Measurements from ENCODE around the gene PRADC1.

PRADC1 gene

GRCh38 chr2:73235315-73236028, 2.4 kb upstream of the PRADC1 start:
- no peak for DNase-seq (ENCODE audit: low spot score)

GRCh38 chr2:73233932-73234832, 1.1 kb upstream of the PRADC1 start, which contains the start of gene CCT7:
TSS of gene CCT7 (plus strand) at chr2:73234308. CDS start at chr2:73234379, 71 bp downstream.
- DNase-seq (ENCODE audit: low spot score), result peak; percentile 89

GRCh38 chr2:73232403-73233153, 461 bp downstream of the PRADC1 start:
- no peak for DNase-seq (ENCODE audit: low spot score)

- DNase-seq (ENCODE audit: low spot score), result no peak
These were observed 4.4 kb downstream of the PRADC1 start for GRCh38 chr2:73228631-73229030.

- no peak for DNase-seq (ENCODE audit: low spot score)
These were observed 6.0 kb downstream of the PRADC1 start for GRCh38 chr2:73227086-73227485.

- no peak for DNase-seq (ENCODE audit: low spot score)
These were observed 7.3 kb downstream of the PRADC1 start for GRCh38 chr2:73225513-73226360.

- no peak for DNase-seq (ENCODE audit: low spot score)
These were observed 9.2 kb downstream of the PRADC1 start for GRCh38 chr2:73223821-73224220.

GRCh38 chr2:73218298-73218697, 14.7 kb downstream of the PRADC1 start:
- DNase-seq (ENCODE audit: low spot score), result no peak

- DNase-seq (ENCODE audit: low spot score), result no peak
These were observed 15.2 kb downstream of the PRADC1 start for GRCh38 chr2:73217826-73218225.

- DNase-seq (ENCODE audit: low spot score), result no peak
These were observed 15.9 kb downstream of the PRADC1 start for GRCh38 chr2:73217160-73217559.

GRCh38 chr2:73215254-73215653, 17.8 kb downstream of the PRADC1 start:
- DNase-seq (ENCODE audit: low spot score), result no peak

GRCh38 chr2:73214120-73215035, 18.7 kb downstream of the PRADC1 start, which contains the start of gene SMYD5:
TSS of gene SMYD5 (plus strand) at chr2:73214245. CDS start at chr2:73214267, 22 bp downstream.
- DNase-seq (ENCODE audit: low spot score), result peak; percentile 89

GRCh38 chr2:73212448-73213176, 20.4 kb downstream of the PRADC1 start:
- peak; percentile 69 for DNase-seq (ENCODE audit: low spot score)

- no peak for DNase-seq (ENCODE audit: low spot score)
These were observed 21.0 kb downstream of the PRADC1 start for GRCh38 chr2:73212098-73212447.

- DNase-seq (ENCODE audit: low spot score), result no peak
These were observed 22.3 kb downstream of the PRADC1 start for GRCh38 chr2:73210696-73211095.

- no peak for DNase-seq (ENCODE audit: low spot score)
These were observed 23.0 kb downstream of the PRADC1 start for GRCh38 chr2:73210019-73210418.

GRCh38 chr2:73208258-73208657, 24.8 kb downstream of the PRADC1 start:
- no peak for DNase-seq (ENCODE audit: low spot score)

- DNase-seq (ENCODE audit: low spot score), result no peak
These were observed 27.4 kb downstream of the PRADC1 start for GRCh38 chr2:73205611-73206010.

GRCh38 chr2:73203055-73203681, 29.9 kb downstream of the PRADC1 start:
- no peak for DNase-seq (ENCODE audit: low spot score)

Data from CD4-positive, alpha-beta T cell treated with Interleukin-6 at 100 ng/mL for 8 hours (primary cell).